HG02943 (cell line): ENCODE measurements around the gene TKTL1.

Experiments
- ATAC-seq: cut with Tn5 transposase; IDR thresholded peaks from one replicate; pipeline ENCODE4 v1.9.1; 2021; ENCODE audit warnings: mild to moderate bottlenecking, low read depth, moderate library complexity; ENCODE audit not compliant: unreplicated experiment

TKTL1 gene

GRCh38 chrX:154373340-154374306 is 78.0 kb downstream of the TKTL1 start:
- no peak for ATAC-seq

GRCh38 chrX:154374313-154375155 is 78.9 kb downstream of the TKTL1 start, which contains the start of gene FLNA:
Gene FLNA (minus strand): TSS chrX:154374634. CDS start chrX:154371245, 3,389 bp downstream.
- ATAC-seq = no peak

- no peak for ATAC-seq
Observed at GRCh38 chrX:154375156-154375504, 79.5 kb downstream of the TKTL1 start.

- no peak for ATAC-seq
Observed at GRCh38 chrX:154376774-154377173, 81.2 kb downstream of the TKTL1 start.

GRCh38 chrX:154378059-154378798 is 82.6 kb downstream of the TKTL1 start:
- ATAC-seq = peak; percentile 5

GRCh38 chrX:154378799-154379568 is 83.4 kb downstream of the TKTL1 start, which contains the start of gene EMD:
Gene EMD (plus strand): TSS chrX:154379295. CDS start chrX:154379485, 190 bp downstream.
- ATAC-seq = peak; percentile 80

- ATAC-seq = no peak
Observed at GRCh38 chrX:154379569-154379951, 84.0 kb downstream of the TKTL1 start.
